DMS53 treated with DMSO at 0.1 percent for 48 hours (cell line): ENCODE measurements around the gene TCF20.

Experiments
- DNase-seq: peaks from one replicate; lab custom pipeline; 2025; ENCODE audit not compliant: unreplicated experiment; lab: John Stamatoyannopoulos, UW

TCF20 gene

DNA sequence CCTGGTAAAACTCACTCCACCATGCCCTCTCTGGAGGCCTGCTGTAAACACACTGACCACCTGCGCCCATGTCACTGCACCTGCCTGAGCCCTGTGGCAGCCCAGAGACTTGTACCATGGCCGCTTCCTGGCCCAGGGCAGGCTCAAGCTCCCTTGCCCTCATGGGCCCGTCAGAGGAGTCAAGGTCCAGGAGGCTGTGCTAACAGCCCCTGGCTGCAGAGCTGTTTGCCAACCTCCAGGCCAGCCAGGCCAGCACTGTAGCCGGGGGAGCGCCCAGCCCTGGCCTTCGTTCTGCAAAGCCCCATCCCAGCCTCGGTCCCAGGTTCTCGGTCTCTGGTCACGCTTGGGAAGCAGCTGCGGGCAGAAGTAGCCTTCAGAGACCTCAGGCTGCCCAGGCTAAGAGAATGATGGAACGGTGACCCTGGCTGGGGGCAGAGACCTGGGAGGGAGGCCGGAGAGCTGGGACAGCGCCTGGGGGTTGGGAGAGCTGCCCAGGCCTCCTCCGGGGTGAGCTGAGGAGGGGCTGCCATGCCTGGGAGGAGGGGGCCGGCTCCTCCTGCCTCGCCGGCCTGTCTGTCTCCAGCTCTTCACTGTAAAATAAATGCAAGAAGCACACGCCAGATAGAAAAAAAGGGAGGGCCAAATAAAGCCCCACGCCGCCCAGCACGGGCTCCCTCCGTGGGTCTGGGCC, 11.9 kb upstream of the TCF20 start:
- DNase-seq: no peak

DNA sequence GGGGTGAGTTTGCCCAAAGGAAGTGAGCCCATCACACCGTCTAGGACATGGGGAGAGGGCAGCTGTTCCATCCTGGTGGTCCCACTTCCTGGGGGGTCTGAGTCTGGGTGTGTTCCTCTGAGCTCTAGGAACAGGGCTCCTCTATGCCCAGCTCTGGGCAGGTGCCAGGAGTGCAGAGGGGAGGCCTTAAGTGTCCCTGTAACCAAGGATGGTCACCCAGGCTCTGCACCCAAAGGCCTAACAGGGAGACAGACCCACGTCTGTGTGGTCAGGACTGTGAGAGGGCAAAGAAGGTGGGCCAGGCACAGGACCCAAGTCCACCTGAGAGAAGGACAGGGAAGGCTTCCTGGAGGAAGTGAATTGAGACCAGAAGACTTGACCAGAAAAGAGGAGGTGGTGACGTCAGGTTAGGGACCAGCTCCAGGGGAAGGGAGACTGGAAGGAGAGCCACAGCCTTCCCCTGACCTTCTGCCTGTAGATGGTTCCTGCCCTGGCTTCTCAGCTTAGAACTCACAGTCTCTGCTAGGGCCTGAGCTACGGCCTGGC, 11.3 kb upstream of the TCF20 start:
- DNase-seq: no peak

DNA sequence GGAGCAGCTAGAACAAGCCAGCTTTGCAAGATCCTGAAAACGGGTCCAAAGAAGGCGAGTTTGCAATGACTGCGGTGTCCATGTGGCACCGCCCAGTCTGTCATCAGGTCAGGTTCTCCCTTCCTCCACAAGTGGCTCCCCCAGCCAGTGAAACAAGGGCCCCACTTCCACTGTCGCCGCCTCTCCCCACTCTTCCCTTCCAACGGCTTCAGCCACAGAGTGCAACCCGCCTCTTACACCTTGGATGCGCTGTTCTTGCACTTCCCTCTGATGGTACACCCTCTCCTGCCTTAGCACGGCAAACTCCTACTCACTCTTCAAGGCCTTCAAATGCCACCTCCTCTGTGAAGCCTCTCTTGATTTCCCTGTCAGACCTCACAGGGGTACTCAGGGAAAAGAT, 10.8 kb upstream of the TCF20 start:
- DNase-seq: no peak

DNA sequence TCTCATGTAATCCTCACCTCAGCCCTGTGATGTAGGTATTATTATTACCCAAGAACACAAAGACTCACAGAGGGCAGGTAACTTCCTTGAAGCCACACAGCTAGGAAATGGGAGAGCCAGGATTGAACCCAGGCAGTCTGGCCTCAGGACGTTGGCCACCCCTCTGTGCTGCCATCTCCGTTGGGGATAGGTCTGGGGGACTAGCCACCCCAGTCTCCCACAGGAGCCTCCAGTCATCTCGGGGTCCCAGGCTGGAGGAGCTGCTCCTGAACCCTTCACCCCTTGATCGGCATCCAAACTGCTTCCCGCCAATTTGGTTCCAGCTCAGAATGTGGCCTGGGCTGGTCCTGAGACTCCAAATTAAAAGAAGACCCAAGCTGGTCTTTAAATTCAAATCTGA, 10.4 kb upstream of the TCF20 start:
- DNase-seq: no peak

DNA sequence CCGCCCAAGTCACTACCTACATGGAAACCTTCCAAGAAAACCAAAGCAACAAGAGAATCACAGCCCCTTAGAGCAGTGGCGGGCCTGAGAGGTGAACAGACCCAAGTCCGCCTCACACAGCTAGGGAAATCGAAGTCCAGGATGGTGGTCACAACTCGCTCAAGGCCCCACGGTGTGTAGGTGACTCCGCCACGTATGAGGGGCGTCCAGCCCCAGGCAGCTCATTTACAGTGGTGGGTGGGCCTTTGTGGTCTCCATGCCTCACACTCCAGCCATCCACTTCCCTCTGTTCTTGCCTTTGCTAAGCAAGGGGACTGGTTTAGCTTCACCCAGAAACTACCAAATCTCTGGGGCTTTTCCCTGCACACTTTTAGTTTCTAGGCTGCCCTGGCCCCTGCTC, 9.7 kb upstream of the TCF20 start:
- no peak for DNase-seq

DNA sequence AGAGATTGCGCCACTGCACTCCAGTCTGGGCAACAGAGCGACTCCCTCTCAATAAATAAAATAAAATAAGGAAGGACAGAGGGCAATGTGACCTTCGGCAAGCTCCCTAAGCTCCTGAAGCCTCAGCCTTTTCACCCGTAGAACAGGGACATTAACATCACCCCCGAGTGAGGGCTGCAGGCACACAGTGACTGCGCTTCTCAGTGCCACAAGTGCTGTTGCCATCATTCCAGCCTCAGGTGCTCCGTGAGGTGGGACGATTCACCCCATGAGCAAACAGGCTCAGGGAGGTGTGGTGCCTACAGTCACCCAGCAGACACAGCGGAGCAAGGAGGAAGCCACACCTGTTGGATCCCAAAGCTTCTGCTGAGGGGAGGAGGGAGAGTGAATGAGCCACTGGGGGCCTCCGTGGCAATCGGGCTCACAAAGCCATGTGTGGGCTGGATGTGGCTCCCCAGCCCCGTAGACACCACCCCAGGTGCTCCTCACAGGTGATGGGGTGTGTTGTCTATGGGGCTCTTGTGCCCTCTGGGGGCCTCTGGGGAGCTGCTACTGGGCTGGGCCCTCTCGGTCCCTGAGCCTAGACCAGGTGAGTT, 9.1 kb upstream of the TCF20 start:
- no peak for DNase-seq

DNA sequence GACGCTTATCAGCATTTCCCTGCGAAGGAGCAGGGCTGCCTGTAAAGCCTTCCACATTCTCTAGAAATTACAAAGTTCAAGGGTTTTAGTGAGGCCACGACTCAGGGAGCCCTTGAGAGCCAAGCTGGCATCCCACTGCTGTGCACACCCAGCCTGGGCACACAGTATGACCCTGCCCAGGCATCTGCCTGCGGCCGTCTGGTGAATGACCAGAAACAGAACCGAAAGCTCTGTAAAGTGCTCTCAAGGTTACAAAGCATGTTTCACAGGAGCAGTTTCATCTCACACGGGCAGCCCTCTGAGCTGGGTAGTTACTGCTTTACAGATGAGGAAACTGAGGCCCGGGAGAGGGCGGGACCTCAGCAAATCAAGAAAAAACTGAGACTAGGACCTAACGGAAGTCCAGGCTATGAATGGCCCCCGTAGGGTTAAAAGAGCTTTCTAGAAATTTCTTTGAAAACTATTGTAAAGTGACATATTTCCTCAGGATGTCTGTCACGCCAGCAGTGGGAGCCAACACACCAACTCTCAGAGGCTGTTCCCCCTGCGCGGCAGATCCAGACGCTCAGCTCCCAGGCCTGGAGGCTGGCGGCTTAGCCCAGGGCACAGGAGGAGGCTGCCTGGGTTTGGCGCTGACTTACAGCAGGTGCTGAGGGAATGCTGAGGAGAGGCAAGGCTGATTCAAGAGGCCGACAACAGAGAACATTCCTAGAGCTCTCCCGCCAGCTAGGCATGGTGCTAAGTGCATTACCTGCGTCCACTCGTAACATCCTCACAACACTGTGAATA, 7.7 kb upstream of the TCF20 start:
- no peak for DNase-seq

DNA sequence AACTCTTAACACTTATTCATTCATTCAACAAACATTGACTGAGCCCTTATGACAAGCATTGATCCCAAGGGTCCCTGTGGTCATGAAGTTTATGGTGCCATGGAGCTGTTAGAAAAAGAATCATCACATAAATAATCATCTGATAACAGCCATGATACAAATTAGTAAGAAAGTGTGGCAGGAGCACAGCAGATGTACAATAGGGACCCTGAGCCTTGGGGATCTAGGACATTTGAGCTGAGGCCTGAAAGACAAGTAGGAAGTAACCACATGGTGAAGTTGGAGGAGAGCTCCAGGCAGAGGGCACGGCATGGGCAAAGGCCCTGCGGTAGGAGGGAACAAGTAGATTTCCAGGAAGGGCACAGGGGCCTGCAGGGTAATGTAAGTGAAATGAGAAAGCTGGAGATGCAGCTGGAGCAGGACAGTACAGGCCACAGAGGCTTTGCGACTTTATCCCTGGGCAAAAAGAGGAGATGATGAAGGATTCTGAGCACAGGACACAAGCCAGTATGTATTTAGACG, 6.8 kb upstream of the TCF20 start:
- DNase-seq: no peak

DNA sequence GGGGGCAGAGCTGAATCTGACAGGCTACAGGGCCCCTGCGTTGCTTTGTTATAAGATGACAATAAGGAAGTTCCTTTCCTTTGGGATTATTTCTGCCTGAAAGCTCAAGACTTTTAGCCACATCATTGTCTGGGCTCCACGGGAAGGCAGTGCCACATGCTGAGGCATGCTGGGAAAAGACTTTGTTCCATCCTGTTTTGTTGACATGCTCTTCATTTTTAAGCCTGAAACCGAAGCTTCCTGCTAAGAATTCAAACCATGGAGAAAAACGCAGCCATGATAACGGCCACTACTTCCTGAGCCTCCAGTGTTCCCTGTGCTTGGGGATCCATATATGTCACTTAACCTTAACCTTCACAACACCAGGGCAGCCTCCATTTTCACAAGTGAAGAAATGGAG, 5.5 kb upstream of the TCF20 start:
- DNase-seq: no peak

DNA sequence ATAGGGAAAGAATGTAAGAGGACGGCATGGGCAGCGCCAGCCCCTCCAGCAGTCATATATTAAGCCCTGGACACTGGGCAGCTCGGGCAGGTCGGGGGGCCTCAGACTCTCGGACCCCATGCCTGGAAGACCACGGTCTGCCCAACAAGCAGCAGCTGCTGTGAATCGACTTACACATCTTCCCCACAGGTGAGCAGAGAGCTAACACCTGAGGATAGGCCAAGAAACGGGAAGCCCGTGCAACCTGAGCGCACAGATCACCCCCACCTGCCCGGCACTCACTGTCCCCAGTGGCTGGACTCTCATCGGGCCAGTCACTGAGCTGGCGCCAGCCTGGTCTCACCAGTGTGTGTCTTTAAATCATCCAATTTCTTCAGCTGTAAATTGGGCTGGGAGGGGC, 4.7 kb upstream of the TCF20 start:
- no peak for DNase-seq

DNA sequence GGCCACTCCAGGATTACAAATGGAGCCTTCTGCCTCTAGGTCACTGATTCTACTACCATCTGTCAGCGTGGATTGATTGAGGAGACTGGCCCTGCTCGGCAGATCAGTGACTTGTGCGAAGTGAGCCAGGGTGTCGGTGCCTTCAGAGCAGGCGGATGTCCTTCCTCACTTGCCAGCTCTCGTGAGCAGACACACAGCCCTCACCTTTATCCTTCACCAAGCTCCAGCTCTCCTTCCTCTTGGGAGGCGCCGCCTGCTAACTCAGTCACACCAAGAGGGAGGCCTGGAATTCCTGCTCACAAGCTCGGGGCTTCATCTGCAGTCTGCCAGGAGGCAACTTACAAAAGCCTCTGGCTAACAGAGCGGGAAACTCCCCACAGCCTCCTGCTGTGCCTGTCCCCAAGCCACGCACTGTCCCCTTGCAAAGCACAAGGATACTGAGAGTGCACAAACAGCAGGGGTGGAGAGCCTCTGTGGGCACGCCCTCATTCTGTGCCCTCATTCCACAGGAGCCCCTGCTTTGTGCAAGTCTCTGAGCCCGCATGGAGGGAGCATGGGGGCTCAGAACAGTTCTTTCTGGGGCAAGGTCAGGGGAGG, 3.5 kb upstream of the TCF20 start:
- DNase-seq: no peak

DNA sequence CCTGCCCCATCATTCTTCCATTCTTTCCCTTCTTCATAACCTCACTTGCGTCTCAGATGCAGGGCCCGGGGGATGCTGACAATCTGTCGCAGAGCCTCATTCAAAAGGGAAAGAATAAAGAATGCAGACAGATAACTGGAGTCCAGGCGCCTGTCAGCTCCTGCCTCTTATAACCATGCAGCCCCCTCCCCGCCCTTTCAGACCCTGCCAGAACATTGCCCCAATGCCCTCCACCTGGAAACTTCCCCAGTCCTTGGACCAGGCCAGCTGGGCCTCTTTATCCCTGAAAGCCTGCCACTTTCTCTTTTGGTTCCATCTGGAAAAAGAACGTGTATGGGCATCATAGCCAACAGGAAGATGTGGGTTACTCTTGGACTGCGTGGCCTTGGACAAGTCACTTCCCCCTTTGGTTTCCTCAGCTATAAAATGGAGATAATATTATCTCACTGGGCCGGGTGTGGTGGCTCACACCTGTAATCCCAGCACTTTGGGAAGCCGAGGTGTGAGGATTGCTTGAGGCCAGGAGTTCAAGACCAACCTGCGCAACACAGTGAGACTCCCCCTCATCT, 2.1 kb upstream of the TCF20 start:
- DNase-seq: no peak

DNA sequence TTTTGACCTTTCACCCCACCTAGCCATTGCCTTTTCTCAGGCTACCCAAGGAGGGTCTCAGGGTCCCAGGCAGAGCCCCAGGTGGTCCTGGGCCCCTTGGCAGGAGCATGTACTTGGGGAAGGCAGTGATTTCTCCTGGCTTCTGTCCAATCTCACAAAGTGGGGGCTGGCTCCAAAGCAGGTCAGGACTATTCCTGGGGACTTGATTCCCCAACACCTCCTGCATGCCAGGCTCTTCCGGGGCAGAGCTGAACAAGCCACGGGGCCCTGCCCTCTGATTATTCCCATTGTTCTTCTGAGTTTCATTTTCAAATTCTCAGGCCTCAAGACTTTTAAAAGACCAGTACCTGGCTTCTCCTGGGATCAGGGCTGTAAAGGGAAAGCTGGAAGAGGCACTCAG, 1.5 kb upstream of the TCF20 start:
- DNase-seq: no peak

DNA sequence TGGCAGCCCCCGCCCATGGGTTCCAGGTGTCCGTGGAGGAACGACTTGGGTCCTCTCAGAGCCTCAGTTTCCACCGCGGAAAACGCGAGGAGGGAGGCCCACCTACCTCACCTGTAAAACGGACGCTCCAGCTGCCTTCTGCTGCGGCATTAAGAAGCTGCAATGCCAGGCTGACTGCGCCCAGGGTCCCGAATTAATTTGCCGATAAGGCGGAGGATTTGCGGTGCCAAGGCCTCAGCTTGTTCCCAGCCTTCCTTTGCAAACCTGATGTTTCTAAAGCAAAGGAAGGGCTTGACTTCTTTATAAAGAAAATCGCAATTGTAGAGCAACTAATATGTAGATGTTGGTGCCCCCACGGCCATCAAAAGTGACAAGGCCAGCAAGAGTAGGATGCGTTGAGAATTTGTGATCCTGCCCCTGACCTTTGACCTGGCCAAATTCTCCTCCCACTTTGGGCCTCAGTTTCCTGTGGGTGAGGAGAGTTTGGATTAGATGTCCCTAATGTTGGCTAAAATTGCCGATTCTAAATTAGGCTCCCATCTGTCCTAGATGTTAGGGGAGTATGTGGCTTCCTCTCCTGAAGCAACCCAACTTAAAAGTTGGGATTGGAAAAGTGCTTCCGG, 849 bp upstream of the TCF20 start:
- DNase-seq: no peak

DNA sequence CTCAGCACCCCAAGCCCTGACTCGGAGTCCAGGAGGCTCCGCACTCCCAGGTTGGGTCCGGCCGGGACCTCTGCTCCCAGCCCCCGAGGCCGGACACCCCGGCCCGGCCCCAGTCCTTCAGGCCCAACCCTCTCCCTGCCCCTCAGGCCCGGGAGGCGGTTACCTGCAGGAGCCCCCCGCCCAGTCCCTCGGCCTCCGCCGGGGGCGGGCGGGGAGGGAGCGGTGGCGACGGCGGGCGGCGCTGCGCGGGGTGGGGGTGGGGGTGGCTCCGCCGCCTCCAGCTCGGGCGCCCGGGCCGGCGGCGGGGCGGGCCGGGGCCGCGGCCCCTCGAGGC, 310 bp downstream of the TCF20 start:
- no peak for DNase-seq

DNA sequence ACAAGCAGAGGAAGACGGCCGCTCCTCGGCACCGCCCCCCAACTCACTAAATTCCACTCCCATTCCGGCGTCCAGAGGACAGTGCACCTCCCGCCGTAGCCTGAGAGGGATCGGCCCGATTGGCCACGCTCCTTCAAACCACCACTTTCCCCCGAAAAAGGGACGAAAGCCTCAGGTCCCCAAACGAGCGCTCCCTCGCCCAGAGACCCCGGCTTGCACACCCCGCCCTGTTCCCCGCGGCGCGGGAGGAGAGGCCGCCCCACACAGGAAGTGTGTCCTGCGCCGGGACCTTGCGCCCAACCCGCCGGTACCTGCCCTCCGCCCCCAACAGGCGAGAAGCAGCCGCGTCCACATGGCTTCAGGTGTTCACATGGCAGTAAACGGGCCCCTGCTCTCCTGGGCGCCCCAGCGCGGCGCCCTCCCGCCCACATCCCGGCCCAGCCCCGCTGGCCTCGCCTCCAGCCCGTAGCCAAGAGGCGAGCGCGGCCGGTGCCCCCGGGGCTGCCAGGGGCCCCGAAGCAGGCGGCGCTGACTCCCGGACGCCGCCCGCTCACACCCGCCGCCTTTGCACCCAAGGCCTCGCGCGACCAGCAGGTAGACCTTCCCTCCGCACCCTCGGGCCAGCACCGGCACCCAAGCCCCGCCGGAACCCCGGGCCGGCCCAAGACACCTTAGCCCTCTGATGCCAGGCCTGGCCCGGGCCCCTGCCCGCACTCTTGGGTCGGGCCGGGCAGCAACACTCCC, 849 bp downstream of the TCF20 start:
- DNase-seq: peak; percentile 54

DNA sequence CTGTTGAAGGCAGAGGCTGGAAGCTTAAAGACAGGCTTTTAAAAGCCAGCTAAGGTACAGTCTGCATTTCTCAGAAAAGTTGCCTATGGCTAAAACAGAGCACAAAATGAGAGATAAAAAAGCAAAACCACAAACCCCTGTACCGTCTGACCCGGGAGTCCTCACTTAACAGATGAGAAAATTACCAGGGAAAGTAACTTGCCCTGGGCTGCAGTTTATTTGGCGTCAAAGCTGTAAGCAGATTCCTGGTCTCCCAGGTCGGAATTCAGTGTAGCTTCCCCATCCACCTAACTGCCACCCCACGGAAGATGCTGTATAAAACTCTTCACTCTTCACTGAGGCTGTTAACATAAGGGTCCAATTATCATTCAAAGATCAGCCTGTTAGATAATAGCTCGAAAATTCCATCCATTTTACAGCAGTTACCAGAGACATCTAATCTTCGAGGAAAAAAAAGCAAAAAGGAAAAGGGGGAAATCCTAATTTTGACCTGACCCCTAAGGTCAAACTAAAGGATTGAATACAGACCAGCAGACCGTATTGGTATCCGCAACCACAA, 1.5 kb downstream of the TCF20 start:
- DNase-seq: no peak

DNA sequence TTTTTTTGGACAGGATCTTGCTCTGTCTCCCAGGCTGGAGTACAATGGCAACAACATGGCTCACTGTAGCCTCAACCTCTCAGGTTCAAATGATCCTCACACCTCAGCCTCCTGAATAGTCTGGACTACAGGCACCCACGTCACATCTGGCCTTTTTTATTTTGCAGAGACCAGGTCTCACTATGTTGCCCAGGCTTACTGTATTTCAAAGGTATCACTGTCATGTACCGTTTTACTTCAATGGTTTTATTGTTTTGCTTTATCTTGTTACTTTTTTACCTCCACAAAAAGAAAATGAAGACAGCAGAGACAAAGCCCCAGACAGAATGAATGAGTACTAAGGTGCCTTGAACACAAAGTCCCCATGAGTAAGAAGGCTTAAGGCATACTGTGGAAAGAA, 5.1 kb downstream of the TCF20 start:
- no peak for DNase-seq

DNA sequence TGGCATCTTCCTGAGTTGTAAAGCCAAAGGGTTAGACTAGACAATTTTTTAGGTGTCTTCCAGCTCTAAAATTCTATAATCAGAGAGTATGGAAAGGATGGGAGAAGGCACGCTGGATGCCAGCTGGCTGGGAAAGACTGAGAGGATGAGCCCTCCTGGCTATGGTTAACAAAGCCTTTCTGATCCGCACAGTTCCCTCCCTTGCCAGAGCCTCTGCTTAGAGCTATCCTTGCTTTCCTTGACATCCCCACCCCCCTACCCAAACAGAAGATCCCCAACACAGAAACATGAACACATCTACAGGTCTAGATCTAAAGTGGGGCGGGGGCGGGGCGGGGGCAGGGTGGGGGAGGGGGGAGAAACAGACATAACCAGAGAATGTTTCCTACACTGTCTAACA, 6.5 kb downstream of the TCF20 start:
- no peak for DNase-seq

DNA sequence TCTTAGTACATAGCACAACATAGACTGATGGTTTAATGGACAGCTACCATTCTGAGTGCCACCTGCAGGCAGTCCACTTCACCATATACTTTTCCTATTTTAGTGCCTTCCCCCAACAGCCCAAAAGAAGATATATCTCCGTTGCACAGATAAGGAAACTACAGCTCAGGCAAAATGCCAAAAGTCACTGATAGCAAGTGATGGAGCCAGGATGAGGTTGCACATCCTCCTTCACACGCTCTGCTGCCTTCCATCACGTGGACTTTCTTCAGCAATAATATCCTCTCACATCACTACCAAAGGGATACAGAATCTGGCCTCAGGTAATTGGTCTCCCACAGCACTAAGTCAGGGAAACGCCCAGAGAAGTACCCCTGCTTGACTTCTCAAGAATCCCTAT, 7.5 kb downstream of the TCF20 start:
- no peak for DNase-seq
